MM.1S (cell line): ENCODE results near the gene SSBP2.

Experiments
- CTCF ChIP-seq: fragments of 300-600 bp; sonication (generic); IDR thresholded peaks from 2 replicates; pipeline ENCODE4 v1.5.1; 2016; ENCODE audit warnings: antibody characterized with exemption, low read length, mixed read lengths
- EZH2 ChIP-seq: fragments of 300-600 bp; sonication (generic); optimal IDR thresholded peaks from 2 replicates; pipeline ENCODE3; 2017; ENCODE audit warnings: low read depth, mild to moderate bottlenecking, antibody characterized with exemption, low read length, mixed read lengths

DNA sequence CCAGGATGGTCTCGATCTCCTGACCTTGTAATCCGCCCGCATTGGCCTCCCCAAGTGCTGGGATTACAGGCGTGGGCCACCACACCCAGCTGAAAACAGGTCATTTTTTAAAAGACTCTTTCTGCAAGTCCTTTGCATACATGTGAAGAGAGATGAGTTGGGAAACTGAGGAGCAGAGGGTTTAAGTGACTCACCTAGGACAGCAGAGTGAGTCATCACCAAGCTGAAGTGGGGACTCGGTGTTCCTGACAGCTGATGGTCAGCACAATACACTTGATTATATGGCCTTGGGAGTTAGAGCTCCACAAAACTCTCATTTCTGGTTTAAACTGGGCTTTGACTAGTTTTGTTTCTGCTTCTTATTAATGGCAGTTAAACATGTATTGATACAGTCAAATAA lies 38.1 kb upstream of the SSBP2 start:
- no peak for TF ChIP-seq CTCF
- TF ChIP-seq EZH2 = no peak
